ENCODE measurements around the gene CAMKK1.
A peak's percentile ranks its signal among the peaks of the same experiment; 100 is the strongest.

The CAMKK1 gene

GRCh38 chr17:3893003-3893719 lies at the start of gene CAMKK1:
Gene CAMKK1 (minus strand): TSS chr17:3893053. CDS start chr17:3885687, 7,366 bp downstream.
- Histone ChIP-seq H3K4me2 (peak within 1 kb of the TSS; percentile 45), H2AFZ (ENCODE audit: low read depth) (peak within 1 kb of the TSS; percentile 69), H3K4me1 (ENCODE audit: low read depth, poor library complexity, severe bottlenecking) (peaks cover 4% of the 10 kb centered on the region), H3K79me2 (ENCODE audit: insufficient read depth, low read depth) (no peaks in the 10 kb centered on the region), H3K36me3 (ENCODE audit: insufficient read depth) (no peaks in the 10 kb centered on the region), H3K27me3 (ENCODE audit: insufficient read depth, low read depth) (no peaks in the 10 kb centered on the region), H3K4me3 (IDR thresholded peaks at IDR 0.05; ENCODE audit: insufficient read depth, low read depth, low read length) (no peak within 1 kb of the TSS), H4K20me1 (ENCODE audit: insufficient read depth) (no peaks in the 10 kb centered on the region), H3K9ac (no peak within 1 kb of the TSS), H3K27ac (no peak within 1 kb of the TSS)
- no peak for TF ChIP-seq CTCF (conservative IDR thresholded peaks at IDR 0.05; ENCODE audit: low read depth, low read length)

- H3K9ac ChIP-seq: no peak overlapping the region
- no peak for TF ChIP-seq CTCF (conservative IDR thresholded peaks at IDR 0.05; ENCODE audit: low read depth, low read length)
- no peaks in the 10 kb centered on the region for H3K79me2 ChIP-seq (ENCODE audit: insufficient read depth, low read depth)
- H4K20me1 ChIP-seq (ENCODE audit: insufficient read depth): no peaks in the 10 kb centered on the region
- H3K4me1 ChIP-seq (ENCODE audit: low read depth, poor library complexity, severe bottlenecking): no peaks in the 10 kb centered on the region
- no peaks in the 10 kb centered on the region for H3K27me3 ChIP-seq (ENCODE audit: insufficient read depth, low read depth)
- H3K4me2 ChIP-seq: no peak overlapping the region
- no peak overlapping the region for H2AFZ ChIP-seq (ENCODE audit: low read depth)
- H3K4me3 ChIP-seq (IDR thresholded peaks at IDR 0.05; ENCODE audit: insufficient read depth, low read depth, low read length): no peak overlapping the region
- no peak overlapping the region for H3K27ac ChIP-seq
- H3K36me3 ChIP-seq (ENCODE audit: insufficient read depth): no peaks in the 10 kb centered on the region
These were observed 48.3 kb upstream of the CAMKK1 start for GRCh38 chr17:3940965-3941698.

- H3K27ac ChIP-seq: no peak overlapping the region
- H3K36me3 ChIP-seq (ENCODE audit: insufficient read depth): no peaks in the 10 kb centered on the region
- no peak overlapping the region for H2AFZ ChIP-seq (ENCODE audit: low read depth)
- H3K4me3 ChIP-seq (IDR thresholded peaks at IDR 0.05; ENCODE audit: insufficient read depth, low read depth, low read length): no peak overlapping the region
- no peak overlapping the region for H3K4me2 ChIP-seq
- H4K20me1 ChIP-seq (ENCODE audit: insufficient read depth): no peaks in the 10 kb centered on the region
- H3K27me3 ChIP-seq (ENCODE audit: insufficient read depth, low read depth): no peaks in the 10 kb centered on the region
- no peaks in the 10 kb centered on the region for H3K4me1 ChIP-seq (ENCODE audit: low read depth, poor library complexity, severe bottlenecking)
- no peaks in the 10 kb centered on the region for H3K79me2 ChIP-seq (ENCODE audit: insufficient read depth, low read depth)
- no peak overlapping the region for H3K9ac ChIP-seq
- no peak for TF ChIP-seq CTCF (conservative IDR thresholded peaks at IDR 0.05; ENCODE audit: low read depth, low read length)
These were observed 44.5 kb upstream of the CAMKK1 start for GRCh38 chr17:3937359-3937758.

GRCh38 chr17:3935825-3936355 lies 43.0 kb upstream of the CAMKK1 start:
- Histone ChIP-seq H4K20me1 (ENCODE audit: insufficient read depth) (no peaks in the 10 kb centered on the region), H3K4me2 (no peak overlapping the region), H3K36me3 (ENCODE audit: insufficient read depth) (no peaks in the 10 kb centered on the region), H3K27me3 (ENCODE audit: insufficient read depth, low read depth) (no peaks in the 10 kb centered on the region), H3K9ac (no peak overlapping the region), H2AFZ (ENCODE audit: low read depth) (no peak overlapping the region), H3K79me2 (ENCODE audit: insufficient read depth, low read depth) (no peaks in the 10 kb centered on the region), H3K27ac (no peak overlapping the region), H3K4me3 (IDR thresholded peaks at IDR 0.05; ENCODE audit: insufficient read depth, low read depth, low read length) (no peak overlapping the region), H3K4me1 (ENCODE audit: low read depth, poor library complexity, severe bottlenecking) (no peaks in the 10 kb centered on the region)
- TF ChIP-seq CTCF (conservative IDR thresholded peaks at IDR 0.05; ENCODE audit: low read depth, low read length): no peak

All from KMS-11 (cell line).